H1 (cell line): Measurements from ENCODE around the gene MLF2. TPM values are rescaled to one million over a fixed set of nuclear protein-coding genes. Genes with fewer than 3 reads are reported as not detected.

Experiments
- ASH2L ChIP-seq: fragments of 200-600, 300-600 bp; sonication (generic); IDR thresholded peaks from one replicate; pipeline ENCODE4 v1.7.1; 2017; ENCODE audit warnings: low read length
- ATF2 ChIP-seq: IDR thresholded peaks from 2 replicates; pipeline ENCODE4 v1.6.1; 2012; ENCODE audit warnings: low read length, inconsistent platforms
- EGR1 ChIP-seq: IDR thresholded peaks from 2 replicates; pipeline ENCODE4 v1.6.1; 2011; ENCODE audit warnings: low read depth, low read length, borderline replicate concordance
- EP300 ChIP-seq, 2 experiments: IDR thresholded peaks; 1 replicate in 1 of 2; 2 replicates in 1 of 2; pipeline ENCODE4 v1.6.1; 2011 to 2012; ENCODE audit warnings: low read depth in 2 of 2, low read length in 2 of 2, mild to moderate bottlenecking in 2 of 2, borderline replicate concordance in 1 of 2, inconsistent platforms in 1 of 2, moderate library complexity in 1 of 2
- EZH2 ChIP-seq: fragments of 200-600 bp; sonication (generic); IDR thresholded peaks from 2 replicates; pipeline ENCODE4 v1.7.1; 2012; ENCODE audit warnings: low read depth, mild to moderate bottlenecking, moderate library complexity, low read length, inconsistent platforms; ENCODE audit not compliant: severe bottlenecking
- JUND ChIP-seq: IDR thresholded peaks from 2 replicates; pipeline ENCODE4 v1.6.1; 2011; ENCODE audit warnings: mild to moderate bottlenecking, improper control_type of control experiment, low read length
- POLR2A ChIP-seq, 2 experiments: IDR thresholded peaks; 1 replicate in 1 of 2; 2 replicates in 1 of 2; pipeline ENCODE4 v1.6.1; 2011; ENCODE audit warnings: low read depth in 2 of 2, low read length in 2 of 2, mild to moderate bottlenecking in 2 of 2; ENCODE audit errors: control extremely low read depth in 1 of 2
- RBBP5 ChIP-seq: IDR thresholded peaks from 2 replicates; pipeline ENCODE4 v1.7.1; 2012; ENCODE audit warnings: low read depth, mild to moderate bottlenecking, inconsistent platforms, low read length, moderate library complexity, borderline replicate concordance
- RNF2 ChIP-seq: fragments of 200-900, 300-1000 bp; sonication (generic); IDR thresholded peaks from 2 replicates; pipeline ENCODE4 v1.7.1; 2016; ENCODE audit warnings: borderline replicate concordance, low read depth, mild to moderate bottlenecking, antibody characterized with exemption, low read length; ENCODE audit not compliant: poor library complexity, severe bottlenecking; ENCODE audit errors: missing control alignments
- SP2 ChIP-seq: IDR thresholded peaks from 2 replicates; pipeline ENCODE4 v1.6.1; 2012; ENCODE audit warnings: mild to moderate bottlenecking, low read length, inconsistent platforms
- polyA plus RNA-seq, 7 experiments: library from polyadenylated mRNA; depleted of rRNA in 3 of 7; stranded (reverse) in 5 of 7; unstranded in 2 of 7; fragments of >200 nt in 5 of 7; fragments of 200-250 nt in 2 of 7; gene quantifications; 1 replicate in 5 of 7; 2 replicates in 1 of 7; 4 replicates in 1 of 7; pipeline versions ENCODE4 v1.2.1 to v1.2.3, GENCODE V29; 2011 to 2013; ENCODE audit warnings: missing spikeins in 2 of 7, mixed read lengths in 2 of 7
- total RNA-seq: library from RNA; stranded (reverse); fragmentation: NEBNext Ultra II Directional; extraction: Animal tissue kit (Norgen Biotek cat#: 25700); gene quantifications from 2 replicates; pipeline ENCODE4 v1.2.1, GENCODE V29; 2021

Gene MLF2
- total and polyA plus RNA-seq, 2 of the 8 experiments (the other 6 are each of a cell fraction or from before 2014, with no cell fraction given), result 229 to 401 TPM

GRCh38 chr12:6723607-6724408 lies 29.1 kb downstream of the MLF2 start, which contains the start of gene COPS7A (continued):
- TF ChIP-seq RNF2 (no peak), EGR1 (peak; percentile 97), ASH2L (peak; percentile 57), EP300 (IDR thresholded peaks at IDR 0.05; ENCODE audit: borderline replicate concordance in 1 of 2, low read depth in 2 of 2, low read length in 2 of 2) (peak; percentile 21 to 63; a peak in 1 of 3 replicates), SP2 (peak; percentile 71; the same call in 1 of the 2 replicates), EZH2 (no peak), RBBP5 (peak; percentile 39; the same call in 1 of the 2 replicates), ATF2 (peak; percentile 69; the same call in 1 of the 2 replicates), POLR2A (IDR thresholded peaks at IDR 0.05; ENCODE audit: control extremely low read depth in 1 of 2, low read depth in 2 of 2, low read length in 2 of 2) (peak in 1 of 2 experiments; percentile 54; a peak in 2 of 3 replicates), JUND (no peak)
- TF ChIP-seq, all 59 proteins: peak for 27
